ENCODE data around the gene PHACTR4.

The PHACTR4 gene

DNA sequence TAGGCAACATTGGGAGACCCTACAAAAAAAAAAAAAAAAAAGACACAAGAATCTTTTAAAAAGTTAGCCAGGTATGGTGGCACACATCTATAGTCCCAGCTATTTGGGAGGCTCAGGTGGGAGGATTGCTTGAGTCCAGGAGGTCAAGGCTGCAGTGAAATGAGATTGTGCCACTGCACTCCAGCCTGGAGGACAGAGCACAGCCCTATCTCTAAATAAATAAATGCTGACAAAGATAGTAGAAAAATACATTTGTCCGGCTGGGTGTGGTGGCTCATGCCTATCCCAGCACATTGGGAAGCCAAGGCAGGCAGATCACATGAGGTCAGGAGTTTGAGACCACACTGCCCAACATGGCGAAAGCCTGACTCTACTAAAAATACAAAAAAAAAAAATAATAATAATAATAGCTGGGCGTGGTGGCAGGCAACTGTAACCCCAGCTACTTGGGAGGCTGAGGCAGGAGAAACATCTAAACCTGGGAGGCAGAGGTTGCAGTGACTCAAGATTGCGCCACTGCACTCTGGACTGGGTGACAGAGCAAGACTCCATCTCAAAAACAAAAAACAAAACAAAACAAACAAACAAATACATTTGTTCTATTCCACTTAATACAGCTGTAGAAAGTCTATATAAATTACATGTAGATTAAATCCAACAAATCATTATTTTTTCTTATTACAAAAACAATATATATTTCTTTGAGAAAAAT, 48.5 kb downstream of the PHACTR4 start:
- TF ChIP-seq, protein P1, sequence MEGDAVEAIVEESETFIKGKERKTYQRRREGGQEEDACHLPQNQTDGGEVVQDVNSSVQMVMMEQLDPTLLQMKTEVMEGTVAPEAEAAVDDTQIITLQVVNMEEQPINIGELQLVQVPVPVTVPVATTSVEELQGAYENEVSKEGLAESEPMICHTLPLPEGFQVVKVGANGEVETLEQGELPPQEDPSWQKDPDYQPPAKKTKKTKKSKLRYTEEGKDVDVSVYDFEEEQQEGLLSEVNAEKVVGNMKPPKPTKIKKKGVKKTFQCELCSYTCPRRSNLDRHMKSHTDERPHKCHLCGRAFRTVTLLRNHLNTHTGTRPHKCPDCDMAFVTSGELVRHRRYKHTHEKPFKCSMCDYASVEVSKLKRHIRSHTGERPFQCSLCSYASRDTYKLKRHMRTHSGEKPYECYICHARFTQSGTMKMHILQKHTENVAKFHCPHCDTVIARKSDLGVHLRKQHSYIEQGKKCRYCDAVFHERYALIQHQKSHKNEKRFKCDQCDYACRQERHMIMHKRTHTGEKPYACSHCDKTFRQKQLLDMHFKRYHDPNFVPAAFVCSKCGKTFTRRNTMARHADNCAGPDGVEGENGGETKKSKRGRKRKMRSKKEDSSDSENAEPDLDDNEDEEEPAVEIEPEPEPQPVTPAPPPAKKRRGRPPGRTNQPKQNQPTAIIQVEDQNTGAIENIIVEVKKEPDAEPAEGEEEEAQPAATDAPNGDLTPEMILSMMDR (IDR thresholded peaks at IDR 0.05; ENCODE audit: low read depth, low read length, missing control alignments), result no peak
- Histone ChIP-seq H3K4me3 (ENCODE audit: low read depth, low read length) (no peak overlapping the region), H3K27ac (no peak overlapping the region), H3K27me3 (replicated peaks) (no peaks in the 10 kb centered on the region), H3K36me3 (replicated peaks) (no peaks in the 10 kb centered on the region)
- no peak for DNase-seq
- in situ Hi-C loops (cut with HindIII; ENCODE audit: low pct_ligation_motif_present, low sequenced_read_pairs), result no loop called here

DNA sequence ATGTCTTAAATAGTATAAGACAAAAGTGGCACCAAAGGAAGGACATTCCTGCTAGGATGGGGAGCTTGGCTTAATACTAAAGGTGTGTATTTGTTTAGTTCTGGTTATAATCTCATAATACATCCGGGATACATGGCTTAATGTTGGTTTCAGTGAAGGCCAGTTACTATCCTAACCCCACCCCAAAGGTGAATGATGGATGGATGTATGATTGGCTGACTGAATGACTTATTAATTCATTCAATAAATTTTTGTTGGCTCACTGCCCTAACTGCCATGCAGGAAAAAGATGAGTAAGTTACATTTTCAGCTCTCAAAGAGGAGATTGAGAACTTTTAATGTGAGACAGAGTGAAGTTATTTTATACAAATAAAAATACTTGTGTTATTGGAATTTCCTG, 52.2 kb downstream of the PHACTR4 start:
- TF ChIP-seq, protein P1 (IDR thresholded peaks at IDR 0.05; ENCODE audit: low read depth, low read length, missing control alignments), result no peak
- in situ Hi-C loops (cut with HindIII; ENCODE audit: low pct_ligation_motif_present, low sequenced_read_pairs), result no loop called here
- Histone ChIP-seq H3K36me3 (replicated peaks) (no peaks in the 10 kb centered on the region), H3K4me3 (ENCODE audit: low read depth, low read length) (no peak overlapping the region), H3K27me3 (replicated peaks) (no peaks in the 10 kb centered on the region), H3K27ac (no peak overlapping the region)
- DNase-seq, result no peak

DNA sequence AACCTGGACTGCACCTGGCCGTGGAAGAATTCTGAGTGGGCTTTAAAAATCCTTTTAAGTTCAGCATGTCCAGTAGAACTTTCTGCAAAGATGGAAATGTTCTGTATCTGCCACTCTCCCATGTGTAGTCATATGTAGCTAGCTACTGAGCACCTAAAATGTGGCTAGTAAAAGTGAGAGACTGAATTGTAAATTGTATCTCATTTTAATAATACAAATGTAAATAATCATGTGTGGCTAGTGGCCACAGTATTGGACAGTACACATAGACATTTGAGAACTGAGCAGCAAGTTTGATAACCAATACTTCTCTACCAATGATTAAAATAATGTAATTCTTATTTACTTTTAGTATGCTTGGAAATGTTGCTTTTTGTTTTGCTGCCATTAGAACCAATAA, 57.3 kb downstream of the PHACTR4 start:
- in situ Hi-C loops (cut with HindIII; ENCODE audit: low pct_ligation_motif_present, low sequenced_read_pairs), result no loop called here
- DNase-seq, result no peak
- H3K27ac ChIP-seq, result no peak overlapping the region
- no peaks in the 10 kb centered on the region for H3K36me3 ChIP-seq (replicated peaks)
- H3K27me3 ChIP-seq (replicated peaks), result no peaks in the 10 kb centered on the region
- no peak overlapping the region for H3K4me3 ChIP-seq (ENCODE audit: low read depth, low read length)
- TF ChIP-seq, protein P1 (IDR thresholded peaks at IDR 0.05; ENCODE audit: low read depth, low read length, missing control alignments), result no peak

DNA sequence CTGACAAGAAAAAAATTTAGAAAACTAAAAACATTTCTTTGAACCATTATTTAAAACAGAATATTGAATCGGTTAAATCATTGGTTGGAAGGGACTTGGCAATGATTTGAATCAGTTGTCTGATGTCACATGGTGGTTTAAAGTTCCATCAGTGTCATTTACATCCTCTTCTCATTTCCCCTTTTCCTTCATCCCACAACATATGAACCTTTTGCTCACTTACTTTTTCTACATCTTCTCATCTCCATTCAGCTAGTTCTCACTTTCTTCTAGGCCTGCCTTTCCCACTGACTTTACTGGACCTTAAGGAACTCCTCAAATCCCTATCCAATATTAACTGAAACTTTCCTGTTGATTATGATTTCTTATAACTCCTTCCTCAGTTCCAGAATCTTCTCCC, 58.5 kb downstream of the PHACTR4 start:
- DNase-seq, result no peak

DNA sequence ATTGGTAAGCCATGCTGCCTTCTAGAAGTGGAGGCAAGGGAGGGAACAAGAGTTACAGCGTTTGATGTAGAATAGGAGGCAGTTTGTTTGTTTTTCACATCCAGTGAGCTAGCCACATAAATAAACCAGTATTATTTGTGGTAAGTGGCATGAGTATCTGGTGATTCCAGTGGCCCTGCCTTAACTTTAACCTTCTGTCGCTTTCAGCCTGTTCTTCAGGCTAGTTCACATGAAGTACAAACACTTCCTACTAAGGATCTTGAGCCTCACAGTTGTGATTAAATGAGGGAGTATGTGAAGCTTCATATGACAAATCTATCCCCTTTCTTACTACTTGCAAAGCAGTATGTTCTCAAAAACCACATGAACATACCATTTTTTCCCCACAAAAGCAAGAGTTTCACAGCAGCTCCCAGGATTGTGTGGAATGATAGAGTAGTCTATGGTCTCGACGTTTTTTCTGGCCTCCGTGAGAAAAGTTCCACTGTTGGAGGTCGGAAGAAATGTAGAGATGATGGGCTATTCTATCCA, 59.5 kb downstream of the PHACTR4 start:
- Histone ChIP-seq H3K4me3 (ENCODE audit: low read depth, low read length) (no peak overlapping the region), H3K27me3 (replicated peaks) (no peaks in the 10 kb centered on the region), H3K27ac (no peak overlapping the region), H3K36me3 (replicated peaks) (no peaks in the 10 kb centered on the region)
- in situ Hi-C loops (cut with HindIII; ENCODE audit: low pct_ligation_motif_present, low sequenced_read_pairs), result no loop called here
- no peak for DNase-seq
- TF ChIP-seq, protein P1 (IDR thresholded peaks at IDR 0.05; ENCODE audit: low read depth, low read length, missing control alignments), result no peak

More for the DNA sequence above, 58.5 kb downstream of the PHACTR4 start:
- TF ChIP-seq, protein P1 (IDR thresholded peaks at IDR 0.05; ENCODE audit: low read depth, low read length, missing control alignments), result no peak
- Histone ChIP-seq H3K27me3 (replicated peaks) (no peaks in the 10 kb centered on the region), H3K4me3 (ENCODE audit: low read depth, low read length) (no peak overlapping the region), H3K27ac (no peak overlapping the region), H3K36me3 (replicated peaks) (no peaks in the 10 kb centered on the region)
- in situ Hi-C loops (cut with HindIII; ENCODE audit: low pct_ligation_motif_present, low sequenced_read_pairs), result no loop called here

Data from brain microvascular endothelial cell (primary cell).